Heart left ventricle (tissue), 16 donors: ENCODE results near the gene ZBTB38. TPM values are rescaled to one million over a fixed set of nuclear protein-coding genes. Genes with fewer than 3 reads are reported as not detected.

Source experiments
- ATAC-seq, 4 donors: fragments of 200-7000 bp; cut with Tn5 transposase; one replicate each; pipeline ENCODE4 v1.9.1; 2020 to 2022; ENCODE audit warnings: moderate library complexity in 4 of 4, mild to moderate bottlenecking in 3 of 4, moderate number of reproducible peaks in 1 of 4
- DNase-seq, 5 donors: peaks; one replicate each; pipeline ENCODE4 v3.0.0-alpha.2; 2020
- H3K27ac ChIP-seq, 12 donors: fragments of 200-600 bp; sonication (generic) in 4 of 12; one replicate each; pipeline versions ENCODE4 v1.5.0 to v1.8.0; 2016 to 2022; ENCODE audit warnings: mild to moderate bottlenecking in 2 of 12
- H3K27me3 ChIP-seq, 9 donors: fragments of 200-600 bp; sonication (generic) in 2 of 9; one replicate each; pipeline versions ENCODE4 v1.5.1 to v1.8.0; 2016 to 2022; ENCODE audit warnings: mild to moderate bottlenecking in 3 of 9
- H3K36me3 ChIP-seq, 9 donors: fragments of 200-600 bp; sonication (generic) in 2 of 9; one replicate each; pipeline versions ENCODE4 v1.5.0 to v1.8.0; 2018 to 2022; ENCODE audit warnings: mild to moderate bottlenecking in 2 of 9
- H3K4me1 ChIP-seq, 12 donors: fragments of 200-600 bp; sonication (generic) in 4 of 12; one replicate each; pipeline versions ENCODE4 v1.5.0 to v1.8.0; 2016 to 2022; ENCODE audit warnings: mild to moderate bottlenecking in 3 of 12
- H3K4me3 ChIP-seq, 12 donors: fragments of 200-600 bp; sonication (generic) in 4 of 12; one replicate each; pipeline versions ENCODE4 v1.5.0 to v1.8.0; 2017 to 2022; ENCODE audit warnings: mild to moderate bottlenecking in 9 of 12, moderate library complexity in 4 of 12
- H3K9me3 ChIP-seq, 12 donors: fragments of 200-600 bp; sonication (generic) in 4 of 12; one replicate each; pipeline versions ENCODE4 v1.5.0 to v1.8.0; 2016 to 2022; ENCODE audit warnings: mild to moderate bottlenecking in 1 of 12
- POLR2A ChIP-seq, 2 donors: fragments of 450-650 bp; IDR thresholded peaks; one replicate each; pipeline ENCODE4 v1.6.1; 2017; ENCODE audit warnings: antibody characterized with exemption in 2 of 2, mild to moderate bottlenecking in 2 of 2, moderate library complexity in 2 of 2
- WGBS, 4 donors: extraction: QIAGEN DNeasy Blood & Tissue Kit in 2 of 4; methylation state at CpG; one replicate each; pipeline versions ENCODE4 v1.1.5 to v1.1.7; 2013 to 2018; 5-methylcytosine and 5-hydroxymethylcytosine counted together
- intact Hi-C, 10 donors: fragments of 100-400 bp; cut with DNase I; formaldehyde crosslinking; loops; one replicate each; pipeline versions ENCODE4 v1.11.1 to v1.14.2; 2022
- polyA plus RNA-seq, 2 donors: library from polyadenylated mRNA; stranded (reverse); fragments of 200-250 nt; gene quantifications; one replicate each; pipeline ENCODE4 v1.2.3, GENCODE V29; 2013
- total RNA-seq, 9 donors: library from RNA; depleted of rRNA in 2 of 9; stranded (reverse); fragments of >200 nt in 2 of 9; fragmentation: NEBNext Ultra II Directional in 3 of 9; extraction: Animal tissue kit (Norgen Biotek cat#: 25700) in 3 of 9; gene quantifications; one replicate each; pipeline versions ENCODE4 v1.1.0 to v1.2.4, GENCODE V29; 2016 to 2023
- TF ChIP-seq, protein P1 (sequence below), 12 donors: fragments of 200-600 bp; sonication (generic) in 4 of 12; IDR thresholded peaks; one replicate each; pipeline versions ENCODE4 v1.5.0 to v1.8.0; 2018 to 2022; ENCODE audit warnings: antibody characterized with exemption in 12 of 12, mild to moderate bottlenecking in 5 of 12
- donor health status: ischemic (EF 13 %, LVEDD 7.1; RV severe dilation, severe dysfunction).
- donor health status: healthy with polysubstance abuse.
- donor health status: DM: no; HTN: yes; CAD: no.
- donor health status: DM: no; HTN: no; CAD: no.
- donor health status: ischemic (EF 25% LVEDD 6.9; RV normal size, moderate dysfunction).
- donor health status: ischemic (EF 25% LVEDD 5.7; RV mildly dilated, moderate dysfunction).
- donor health status: healthy.
- donor health status: DM: yes; HTN: yes; CAD: no.
- donor health status: ischemic (EF 35%, LVEDD 5.7; RV mildly dilated, moderate dysfunction).
- donor health status: nonischemic (EF 11% LVEDD 7.7; RV severe dilation, severe dysfunction).
- donor health status: DM: yes; HTN: yes; CAD: no.
- donor health status: PGD.
- donor health status: ischemic (EF 29% LVEDD 5.4; RV normal size, mild dysfunction).
- donor health status: nonischemic (EF 23%, LVEDD 6.1; RV moderate dilation, normal function).

ZBTB38 gene
- total and polyA plus RNA-seq, 11 donors, result 15.5 to 189 (median 128) TPM

GRCh38 chr3:141407825-141408224 lies 39.5 kb downstream of the ZBTB38 start:
- Histone ChIP-seq H3K4me3 (no peak overlapping the region), H3K27me3 (no peaks in the 10 kb centered on the region), H3K27ac (peak overlapping the region in 11 of 12 donors; percentile 93 to 99 (median 98)), H3K4me1 (peaks cover 13 to 100% (median 82%) of the 10 kb centered on the region in 12 donors), H3K36me3 (peaks cover 0 to 61% (median 51%) of the 10 kb centered on the region in 9 donors), H3K9me3 (no peaks in the 10 kb centered on the region)
- no peak for DNase-seq
- no peak for ATAC-seq
- 86 to 94% (median 91%) methylated on average over 2 of the region's 2 CpGs for WGBS, 4 donors
- TF ChIP-seq, protein P1, sequence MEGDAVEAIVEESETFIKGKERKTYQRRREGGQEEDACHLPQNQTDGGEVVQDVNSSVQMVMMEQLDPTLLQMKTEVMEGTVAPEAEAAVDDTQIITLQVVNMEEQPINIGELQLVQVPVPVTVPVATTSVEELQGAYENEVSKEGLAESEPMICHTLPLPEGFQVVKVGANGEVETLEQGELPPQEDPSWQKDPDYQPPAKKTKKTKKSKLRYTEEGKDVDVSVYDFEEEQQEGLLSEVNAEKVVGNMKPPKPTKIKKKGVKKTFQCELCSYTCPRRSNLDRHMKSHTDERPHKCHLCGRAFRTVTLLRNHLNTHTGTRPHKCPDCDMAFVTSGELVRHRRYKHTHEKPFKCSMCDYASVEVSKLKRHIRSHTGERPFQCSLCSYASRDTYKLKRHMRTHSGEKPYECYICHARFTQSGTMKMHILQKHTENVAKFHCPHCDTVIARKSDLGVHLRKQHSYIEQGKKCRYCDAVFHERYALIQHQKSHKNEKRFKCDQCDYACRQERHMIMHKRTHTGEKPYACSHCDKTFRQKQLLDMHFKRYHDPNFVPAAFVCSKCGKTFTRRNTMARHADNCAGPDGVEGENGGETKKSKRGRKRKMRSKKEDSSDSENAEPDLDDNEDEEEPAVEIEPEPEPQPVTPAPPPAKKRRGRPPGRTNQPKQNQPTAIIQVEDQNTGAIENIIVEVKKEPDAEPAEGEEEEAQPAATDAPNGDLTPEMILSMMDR (IDR thresholded peaks at IDR 0.05), result no peak
- no peak for TF ChIP-seq POLR2A (IDR thresholded peaks at IDR 0.05)
- intact Hi-C loops, result no loop called here

DNA sequence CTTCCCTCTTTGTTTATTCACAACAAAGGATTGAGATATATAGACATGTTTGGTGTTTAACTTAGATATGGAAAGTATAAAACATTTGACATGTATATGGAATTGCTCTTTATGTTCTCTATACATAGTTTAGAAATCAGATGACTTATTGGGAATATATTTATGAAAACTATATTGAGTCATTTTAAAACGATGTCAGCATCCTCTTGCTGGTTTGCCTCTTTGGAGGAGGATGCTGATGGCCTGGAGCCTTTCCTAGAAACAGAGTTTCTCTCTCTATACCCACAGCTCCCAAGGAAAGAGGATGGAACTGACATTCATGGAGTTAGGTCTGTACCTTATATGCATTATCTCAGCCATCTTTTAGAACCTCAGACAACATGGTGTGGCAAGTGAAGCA lies 40.3 kb downstream of the ZBTB38 start:
- no peaks in the 10 kb centered on the region for H3K9me3 ChIP-seq
- intact Hi-C loops, result no loop called here
- peak overlapping the region in 11 of 12 donors; percentile 93 to 99 (median 98) for H3K27ac ChIP-seq
- DNase-seq (no peak), ATAC-seq (no peak)
- no peak overlapping the region for H3K4me3 ChIP-seq
- peaks cover 0 to 65% (median 57%) of the 10 kb centered on the region in 9 donors for H3K36me3 ChIP-seq
- H3K27me3 ChIP-seq, result no peaks in the 10 kb centered on the region
- peaks cover 13 to 100% (median 86%) of the 10 kb centered on the region in 12 donors for H3K4me1 ChIP-seq
- TF ChIP-seq POLR2A (IDR thresholded peaks at IDR 0.05), result no peak
- TF ChIP-seq, protein P1 (IDR thresholded peaks at IDR 0.05), result no peak
- WGBS, 4 donors, result 80 to 88% (median 83%) methylated on average over 1 of the region's 1 CpG

GRCh38 chr3:141409940-141410241 lies 41.6 kb downstream of the ZBTB38 start:
- WGBS, 4 donors, result 64 to 73% (median 69%) methylated on average over 3 of the region's 3 CpGs
- DNase-seq, result no peak
- no peaks in the 10 kb centered on the region for H3K27me3 ChIP-seq
- H3K4me3 ChIP-seq, result no peak overlapping the region
- intact Hi-C loops, result loop anchor here in 4 of 10 donors (2.0 to 5.0 kb wide), 4 partner anchors 17 to 41 kb away; partner anchors contain the start of gene ZBTB38 (in 1 of the 4)
- no peaks in the 10 kb centered on the region for H3K9me3 ChIP-seq
- ATAC-seq, result no peak
- peaks cover 0 to 65% (median 58%) of the 10 kb centered on the region in 9 donors for H3K36me3 ChIP-seq
- peaks cover 9 to 100% (median 89%) of the 10 kb centered on the region in 12 donors for H3K4me1 ChIP-seq
- TF ChIP-seq POLR2A (IDR thresholded peaks at IDR 0.05), result no peak
- TF ChIP-seq, protein P1 (IDR thresholded peaks at IDR 0.05), result no peak
- peak overlapping the region; percentile 93 to 99 (median 98) for H3K27ac ChIP-seq

DNA sequence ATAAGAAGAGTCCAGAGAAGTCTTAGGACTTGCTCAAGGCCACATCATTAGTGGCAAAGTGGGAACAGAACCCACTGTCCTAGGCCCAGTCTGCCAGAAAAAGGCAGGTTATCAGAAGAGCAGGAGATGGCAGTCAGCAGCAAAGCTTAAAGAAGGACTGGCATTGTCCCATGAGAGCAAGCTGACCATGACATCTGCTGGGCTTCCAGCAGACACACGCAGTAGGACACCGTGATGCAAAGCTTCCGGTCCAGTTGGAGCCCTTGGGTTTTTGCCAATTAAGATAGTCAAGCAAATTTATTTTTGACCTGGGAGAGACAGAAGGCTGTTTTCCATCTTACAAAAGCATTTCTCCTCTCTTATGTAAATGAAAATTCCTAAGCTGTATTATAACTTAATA lies 42.1 kb downstream of the ZBTB38 start:
- ATAC-seq, result peak; percentile 71 to 80 (median 80)
- Histone ChIP-seq H3K27ac (peak overlapping the region; percentile 93 to 99 (median 98)), H3K27me3 (no peaks in the 10 kb centered on the region), H3K4me1 (peaks cover 9 to 100% (median 90%) of the 10 kb centered on the region in 12 donors), H3K4me3 (peak overlapping the region in 3 of 12 donors; percentile 2 to 28 (median 3)), H3K9me3 (no peaks in the 10 kb centered on the region), H3K36me3 (peaks cover 0 to 63% (median 58%) of the 10 kb centered on the region in 9 donors)
- peak in 4 of 5 donors; percentile 79 to 86 (median 83) for DNase-seq
- TF ChIP-seq, protein P1 (IDR thresholded peaks at IDR 0.05), result peak in 1 of 12 donors; percentile 19
- TF ChIP-seq POLR2A (IDR thresholded peaks at IDR 0.05), result peak in 1 of 2 donors; percentile 24
- intact Hi-C loops, result loop anchor here in 4 of 10 donors (2.0 to 5.0 kb wide), 4 partner anchors 16 to 42 kb away; partner anchors contain the start of gene ZBTB38 (in 1 of the 4)
- WGBS, 4 donors, result 0 to 12% (median 6%) methylated on average over 3 of the region's 3 CpGs
